Stimulated activated CD4-positive, alpha-beta T cell treated with anti-CD3 and anti-CD28 coated beads, Interleukin-15, amount 100 ng/mL, for 24 hours (primary cell): ENCODE data around the gene NWD2.
A peak's percentile ranks its signal among the peaks of the same experiment; 100 is the strongest.
"Not testable (repeated sequence)": the region's sequence is repeated elsewhere in the genome, so short reads cannot be mapped to it uniquely, and the experiment has no call there.

Source experiments
- DNase-seq: peaks from one replicate; pipeline ENCODE4 v3.0.0-alpha.2; 2020

The NWD2 gene

GRCh38 chr4:37470245-37470644, 225.7 kb downstream of the NWD2 start:
- DNase-seq, result no peak

GRCh38 chr4:37471093-37471492, 226.6 kb downstream of the NWD2 start:
- no peak for DNase-seq

GRCh38 chr4:37471971-37472370, 227.4 kb downstream of the NWD2 start:
- DNase-seq, result no peak

DNA sequence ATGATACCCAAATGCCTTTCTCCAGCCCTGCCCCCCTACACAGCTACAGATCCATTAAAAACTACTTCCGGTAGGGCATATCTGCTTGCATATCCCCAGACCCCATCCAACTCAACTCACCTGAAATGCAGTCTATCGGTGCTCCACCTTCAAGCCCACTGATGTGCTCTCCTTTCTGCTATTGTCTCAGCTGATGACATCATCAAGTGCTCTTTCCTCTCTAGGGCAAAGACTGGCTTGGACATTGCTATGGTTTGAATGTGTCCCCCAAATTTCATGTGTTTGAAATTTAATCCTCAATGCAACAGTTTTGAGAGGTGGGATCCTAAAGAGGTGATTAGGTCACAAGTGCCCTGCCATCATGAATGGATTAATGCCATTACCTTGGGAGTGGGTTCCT, 229.3 kb downstream of the NWD2 start:
- no peak for DNase-seq

GRCh38 chr4:37475087-37475486, 230.5 kb downstream of the NWD2 start:
- DNase-seq, result no peak

DNA sequence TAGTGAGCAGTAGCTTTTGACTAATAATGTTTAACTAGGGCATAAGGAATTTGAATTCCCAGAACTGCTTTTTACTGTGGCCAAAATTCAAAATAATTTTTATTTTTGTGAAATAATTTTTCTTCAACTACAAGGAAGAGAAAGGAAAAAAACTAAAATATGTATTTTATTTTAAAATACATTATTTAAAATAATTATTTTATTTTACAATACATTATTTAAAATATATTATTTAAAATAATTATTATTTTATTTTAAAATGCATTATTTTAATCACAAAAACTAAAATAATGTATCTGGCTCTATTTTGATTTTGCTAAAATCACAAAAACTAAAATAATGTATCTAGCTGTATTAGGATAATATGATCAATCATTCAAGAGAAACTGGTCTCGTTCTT, 231.2 kb downstream of the NWD2 start:
- DNase-seq, result no peak

DNA sequence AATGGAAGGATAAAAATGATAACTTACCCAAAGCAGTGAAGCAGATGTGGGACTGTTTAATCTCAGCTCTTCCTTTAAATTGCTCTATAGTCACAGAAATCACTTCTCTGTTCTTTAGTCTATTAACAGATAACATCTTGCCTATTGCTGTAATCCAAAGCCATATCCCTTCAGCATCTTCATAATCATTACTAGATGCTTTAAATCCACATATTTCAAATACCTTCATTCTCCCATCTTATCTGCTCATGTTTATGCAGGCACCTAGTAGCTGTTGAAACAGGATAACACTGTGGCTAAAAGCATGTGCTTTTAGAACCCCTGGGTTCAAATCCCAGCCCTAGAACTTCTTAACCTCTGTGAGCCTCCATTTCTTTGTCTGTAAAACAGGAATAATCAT, 231.7 kb downstream of the NWD2 start:
- DNase-seq, result no peak

DNA sequence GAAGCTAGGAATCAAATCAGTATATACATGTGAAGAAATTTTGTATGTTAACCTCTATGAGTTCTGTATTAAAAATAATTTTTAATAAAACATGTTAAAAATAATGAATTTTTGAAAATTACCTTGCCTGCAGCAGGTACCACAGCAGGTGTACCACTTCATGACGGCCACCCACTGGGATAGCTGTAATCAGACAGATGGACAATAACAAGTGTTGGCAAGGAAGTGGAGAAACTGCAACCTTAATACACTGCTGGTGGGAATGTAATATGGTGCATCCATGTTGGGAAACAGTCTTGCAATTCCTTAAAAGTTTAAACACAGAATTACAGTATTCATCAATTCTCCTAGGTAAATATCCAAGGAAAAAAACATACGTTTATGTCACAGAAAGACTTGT, 232.1 kb downstream of the NWD2 start:
- no peak for DNase-seq

- DNase-seq, result no peak
Measured at GRCh38 chr4:37477126-37477525, 232.6 kb downstream of the NWD2 start.

DNA sequence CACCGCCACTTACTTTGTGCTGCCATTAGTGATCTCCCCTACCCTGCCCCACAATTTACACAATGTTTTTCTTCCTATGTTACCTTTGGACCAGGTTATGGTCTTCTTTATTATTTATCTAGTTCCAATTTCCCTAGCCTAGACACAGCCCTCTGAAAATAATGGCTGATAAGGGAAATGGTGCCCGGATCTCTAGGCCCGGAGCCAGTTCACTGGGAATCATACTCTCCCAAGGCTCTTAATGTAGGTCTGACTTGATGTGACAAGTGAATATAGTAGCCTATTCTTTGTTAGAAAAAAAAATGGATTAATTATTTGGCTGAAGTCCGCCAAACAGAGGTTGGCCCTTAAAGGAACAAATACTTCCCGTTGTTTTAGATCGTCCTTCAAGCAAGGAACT, 233.6 kb downstream of the NWD2 start:
- DNase-seq, result no peak

DNA sequence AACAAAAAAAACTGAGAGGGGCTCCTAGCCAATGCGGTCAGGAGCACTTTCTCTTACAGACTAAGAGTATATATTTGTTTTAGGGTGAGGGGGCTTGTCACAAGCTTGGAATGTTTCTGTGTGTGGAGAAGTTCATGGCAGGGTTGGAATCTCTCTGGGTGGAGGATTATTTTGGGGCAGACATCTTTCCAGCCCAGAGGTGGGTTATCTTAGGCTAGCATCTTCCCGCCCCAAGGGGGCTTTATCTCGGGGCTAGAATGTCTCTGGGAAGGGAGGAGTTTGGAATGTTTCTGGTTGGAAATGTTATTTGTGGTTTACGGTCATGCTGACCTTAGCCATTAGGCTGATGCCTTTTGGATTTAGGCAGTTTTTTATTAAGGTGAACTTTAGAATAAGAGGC, 236.0 kb downstream of the NWD2 start:
- DNase-seq, result no peak

DNA sequence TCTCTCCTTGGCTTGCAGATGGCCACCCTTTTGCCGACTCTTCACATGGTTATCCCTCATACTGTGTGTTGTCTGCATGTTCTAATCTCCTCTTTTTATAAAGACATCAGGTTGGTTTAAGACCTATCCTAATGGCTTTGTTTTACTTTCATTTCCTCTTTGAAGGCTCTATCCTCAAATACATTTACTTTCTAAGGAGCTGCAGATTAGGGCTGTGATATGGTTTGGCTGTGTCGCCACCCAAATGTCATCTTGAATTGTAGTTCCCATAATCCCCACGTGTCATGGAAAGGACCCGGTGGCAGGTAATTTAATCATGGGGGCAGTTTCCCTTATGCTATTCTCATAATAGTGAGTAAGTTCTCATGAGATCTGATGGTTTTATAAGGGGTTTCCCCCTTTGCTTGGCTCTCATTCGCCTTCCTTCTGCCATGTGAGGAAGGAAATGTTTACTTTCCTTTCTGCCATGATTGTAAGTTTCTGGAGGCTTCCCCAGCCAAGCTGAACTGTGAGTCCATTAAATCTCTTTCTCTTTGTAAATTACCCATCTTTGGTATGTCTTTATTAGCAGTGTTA, 237.1 kb downstream of the NWD2 start:
- peak; percentile 9 for DNase-seq

GRCh38 chr4:37482236-37482913, 237.8 kb downstream of the NWD2 start:
- DNase-seq, result no peak

DNA sequence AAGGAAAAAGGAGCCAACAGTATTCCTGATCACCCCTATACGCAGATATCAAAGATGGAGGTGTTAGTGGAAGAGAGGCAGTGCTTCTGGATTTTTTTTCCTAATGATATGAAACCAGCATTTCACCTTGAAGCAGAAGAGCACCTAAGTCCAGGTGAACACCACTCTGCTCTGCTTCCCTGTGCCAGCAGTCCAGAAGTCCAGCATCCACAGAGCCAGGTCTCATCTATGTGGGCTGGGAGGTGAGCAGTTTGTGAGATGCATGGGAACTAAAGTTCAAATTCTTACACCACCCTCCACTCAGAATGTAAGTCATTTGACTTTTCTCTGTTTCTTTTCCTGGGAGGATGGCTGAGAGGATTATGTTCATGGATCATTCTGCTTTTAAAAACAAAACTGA, 239.1 kb downstream of the NWD2 start:
- DNase-seq, result no peak

- no peak for DNase-seq
Measured at GRCh38 chr4:37486166-37486565, 241.6 kb downstream of the NWD2 start.

DNA sequence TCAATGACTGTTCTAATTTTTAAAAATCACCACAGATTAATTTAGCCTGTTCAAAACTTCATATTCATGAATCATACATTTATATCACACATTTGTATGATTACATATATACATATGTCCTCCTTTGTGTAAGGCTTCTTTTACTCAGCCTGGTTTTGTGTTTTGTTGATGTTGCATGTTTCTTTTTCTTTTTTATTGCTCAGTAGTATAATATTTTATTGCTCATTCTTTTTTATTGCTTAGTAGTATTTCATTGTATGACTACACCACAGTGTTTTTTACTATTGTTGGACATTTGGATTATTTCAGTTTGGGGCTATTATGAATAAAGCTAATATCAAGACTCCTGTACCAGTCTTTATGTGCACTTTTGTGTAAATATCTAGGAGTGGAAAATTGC, 243.1 kb downstream of the NWD2 start:
- DNase-seq, result no peak

DNA sequence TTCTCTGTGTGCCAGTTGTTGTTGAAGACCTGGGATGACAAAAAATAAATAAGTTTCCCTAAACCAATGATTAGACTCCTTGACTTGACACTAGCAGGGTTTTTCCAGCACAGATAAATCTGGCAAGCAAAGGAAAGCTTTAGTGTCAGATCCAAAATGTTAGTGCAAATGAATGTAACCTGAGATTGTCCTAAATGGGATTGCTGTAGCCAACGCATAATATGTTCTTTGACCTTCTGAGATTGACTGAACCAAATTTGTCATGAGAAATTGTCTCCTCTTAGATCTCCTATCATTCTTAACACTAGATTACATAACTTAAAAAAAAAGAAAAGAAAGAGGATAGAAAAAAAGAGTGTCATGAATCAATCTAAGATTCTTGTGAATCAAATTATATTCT, 245.2 kb downstream of the NWD2 start:
- DNase-seq, result no peak

GRCh38 chr4:37490391-37491347, 246.1 kb downstream of the NWD2 start:
- no peak for DNase-seq

DNA sequence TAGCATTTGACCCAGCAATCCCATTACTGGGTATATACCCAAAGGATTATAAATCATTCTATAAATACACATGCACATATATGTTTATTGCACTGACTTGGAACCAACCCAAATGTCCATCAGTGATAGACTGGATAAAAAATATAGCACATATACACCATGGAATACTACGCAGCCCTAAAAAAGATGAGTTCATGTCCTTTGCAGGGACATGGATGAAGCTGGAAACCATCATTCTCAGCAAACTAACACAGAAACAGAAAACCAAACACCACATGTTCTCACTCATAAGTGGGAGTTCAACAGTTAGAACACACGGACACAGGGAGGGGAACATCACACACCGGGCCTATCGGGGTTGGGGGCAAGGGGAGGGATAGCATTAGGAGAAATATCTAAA, 250.8 kb downstream of the NWD2 start:
- not testable (repeated sequence) for DNase-seq
